ENCODE data around the gene RBM12.

DNA sequence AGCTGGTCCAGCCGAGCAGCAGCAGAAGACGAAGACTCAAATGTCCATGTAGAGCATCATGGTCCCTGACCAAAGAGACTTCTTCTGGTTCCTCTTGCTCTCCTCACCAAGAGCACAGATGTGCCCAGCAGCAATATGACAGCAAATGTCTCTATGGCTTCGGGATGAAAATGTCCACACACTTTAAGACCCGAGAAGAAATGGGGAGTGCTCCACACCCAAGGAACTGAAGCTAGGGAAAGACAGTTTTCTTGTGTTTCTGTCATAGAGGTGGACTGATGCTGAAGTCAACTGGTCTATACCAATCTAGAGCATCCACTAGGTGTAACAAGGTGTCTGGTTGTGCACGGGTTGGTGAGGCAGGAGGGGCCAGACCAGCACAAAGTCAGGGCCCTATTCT, 4.5 kb upstream of the RBM12 start:
- TF ChIP-seq POLR2A (IDR thresholded peaks at IDR 0.05; ENCODE audit: low read length) = no peak
- TF ChIP-seq GATA1 (IDR thresholded peaks at IDR 0.05; ENCODE audit: low read depth, low read length) = no peak
